MCF 10A (cell line): ENCODE results near the gene NUAK2. TPM values are rescaled to one million over a fixed set of nuclear protein-coding genes. Genes with fewer than 3 reads are reported as not detected.

ENCODE experiments used
- BruUV-seq: library from RNA; stranded (reverse); fragments of 400-500 nt; replicated peaks from 2 replicates; lab custom pipeline; 2021; lab: Mats Ljungman, UMichigan
- CTCF ChIA-PET: fragments of 300-600 bp; sonication (Branson Sonifier 250); formaldehyde crosslinking; extraction: SDS; loops from one replicate; lab custom pipeline; 2021; ENCODE audit warnings: antibody characterized with exemption, inconsistent platforms; lab: Yijun Ruan, JAX
- POLR2A ChIA-PET: fragments of 300-600, 350-650 bp; sonication (Branson Sonifier 250); formaldehyde crosslinking; extraction: SDS; loops from one replicate; lab custom pipeline; 2020; ENCODE audit warnings: antibody characterized with exemption, inconsistent platforms; lab: Yijun Ruan, JAX
- DNase-seq: peaks from one replicate; pipeline ENCODE4 v3.0.0-alpha.2; 2018; ENCODE audit not compliant: unreplicated experiment
- H3K27ac Mint-ChIP-seq: one replicate; pipeline ENCODE4 v1.8.0; 2022; ENCODE audit warnings: mild to moderate bottlenecking, low read depth, mixed read lengths; ENCODE audit not compliant: unreplicated experiment
- H3K27me3 Mint-ChIP-seq: one replicate; pipeline ENCODE4 v1.8.0; 2022; ENCODE audit warnings: mixed read lengths; ENCODE audit not compliant: insufficient read depth, unreplicated experiment
- H3K36me3 Mint-ChIP-seq: one replicate; pipeline ENCODE4 v1.8.0; 2022; ENCODE audit warnings: mild to moderate bottlenecking, moderate library complexity, mixed read lengths; ENCODE audit not compliant: insufficient read depth, unreplicated experiment
- H3K4me1 Mint-ChIP-seq: one replicate; pipeline ENCODE4 v1.8.0; 2022; ENCODE audit warnings: mixed read lengths; ENCODE audit not compliant: insufficient read depth, unreplicated experiment
- H3K4me3 Mint-ChIP-seq: one replicate; pipeline ENCODE4 v1.8.0; 2022; ENCODE audit warnings: mild to moderate bottlenecking, moderate library complexity, mixed read lengths; ENCODE audit not compliant: unreplicated experiment
- H3K9me3 Mint-ChIP-seq: one replicate; pipeline ENCODE4 v1.8.0; 2022; ENCODE audit warnings: mixed read lengths; ENCODE audit not compliant: unreplicated experiment
- CTCF ChIP-seq: fragments of 200-600 bp; IDR thresholded peaks from one replicate; pipeline ENCODE4 v1.8.0; 2022; ENCODE audit warnings: antibody characterized with exemption, mild to moderate bottlenecking; ENCODE audit not compliant: unreplicated experiment
- intact Hi-C: fragments of 100-400 bp; cut with micrococcal nuclease; formaldehyde crosslinking; loops from 2 replicates; pipeline ENCODE4 v1.14.1; 2022
- total RNA-seq: library from RNA; stranded (reverse); gene quantifications from 2 replicates; pipeline ENCODE4 v1.2.3, GENCODE V29; 2022

The NUAK2 gene
- total RNA-seq, 1 experiment from 2014 or later = 6.0 TPM

GRCh38 chr1:205329719-205330118, 8.2 kb upstream of the NUAK2 start:
- Mint-ChIP-seq H3K27ac (no peak overlapping the region), H3K4me3 (no peak overlapping the region), H3K36me3 (no peaks in the 10 kb centered on the region), H3K9me3 (no peaks in the 10 kb centered on the region), H3K27me3 (peaks cover 47% of the 10 kb centered on the region), H3K4me1 (peaks cover 12% of the 10 kb centered on the region)
- no TSS peak for BruUV-seq
- ChIA-PET CTCF (interaction anchor here (1.0 to 27.7 kb wide), 9 partner anchors 11 to 1570 kb away, joined by 3 to 1857 read pairs (median 16); partner anchors contain the start of gene KLHDC8A), POLR2A (interaction anchor here (0.8 to 7.9 kb wide), 3 partner anchors 9 to 54 kb away, joined by 3 to 173 read pairs (median 6); no protein-coding TSS in a partner anchor)
- intact Hi-C loops = no loop called here
- no peak for DNase-seq
- no peak for TF ChIP-seq CTCF

DNA sequence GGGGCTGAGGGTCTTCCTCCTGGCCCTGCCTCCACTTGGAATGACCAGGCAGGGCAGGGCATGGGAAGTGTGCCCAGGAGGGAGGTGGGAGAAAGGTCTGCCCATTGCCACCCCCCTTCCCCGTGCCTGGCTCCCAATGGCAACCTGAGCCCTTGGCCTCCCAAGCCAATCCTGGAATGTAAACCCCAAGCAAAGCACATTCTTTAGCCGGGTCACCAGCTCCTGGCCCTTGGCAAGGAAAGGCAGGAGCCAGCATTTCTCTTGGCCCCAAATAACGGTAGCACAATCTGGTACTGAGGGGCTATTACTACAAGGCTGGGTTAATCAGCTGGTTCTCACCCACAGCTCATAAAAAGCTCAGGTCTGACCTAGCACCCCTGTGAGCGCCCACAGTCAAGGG, 6.9 kb upstream of the NUAK2 start:
- Mint-ChIP-seq H3K36me3 (no peaks in the 10 kb centered on the region), H3K9me3 (no peaks in the 10 kb centered on the region), H3K4me3 (no peak overlapping the region), H3K4me1 (peaks cover 12% of the 10 kb centered on the region), H3K27me3 (peaks cover 42% of the 10 kb centered on the region), H3K27ac (no peak overlapping the region)
- POLR2A ChIA-PET = interaction anchor here (7.9 kb wide), 1 partner anchor 52 kb away, joined by 173 read pairs; no protein-coding TSS in a partner anchor
- no peak for DNase-seq
- intact Hi-C loops = no loop called here
- BruUV-seq = no TSS peak
- no peak for TF ChIP-seq CTCF
- CTCF ChIA-PET = interaction anchor here (0.6 to 27.7 kb wide), 10 partner anchors 10 to 1571 kb away, joined by 3 to 1857 read pairs (median 71); partner anchors contain the start of gene KLHDC8A

DNA sequence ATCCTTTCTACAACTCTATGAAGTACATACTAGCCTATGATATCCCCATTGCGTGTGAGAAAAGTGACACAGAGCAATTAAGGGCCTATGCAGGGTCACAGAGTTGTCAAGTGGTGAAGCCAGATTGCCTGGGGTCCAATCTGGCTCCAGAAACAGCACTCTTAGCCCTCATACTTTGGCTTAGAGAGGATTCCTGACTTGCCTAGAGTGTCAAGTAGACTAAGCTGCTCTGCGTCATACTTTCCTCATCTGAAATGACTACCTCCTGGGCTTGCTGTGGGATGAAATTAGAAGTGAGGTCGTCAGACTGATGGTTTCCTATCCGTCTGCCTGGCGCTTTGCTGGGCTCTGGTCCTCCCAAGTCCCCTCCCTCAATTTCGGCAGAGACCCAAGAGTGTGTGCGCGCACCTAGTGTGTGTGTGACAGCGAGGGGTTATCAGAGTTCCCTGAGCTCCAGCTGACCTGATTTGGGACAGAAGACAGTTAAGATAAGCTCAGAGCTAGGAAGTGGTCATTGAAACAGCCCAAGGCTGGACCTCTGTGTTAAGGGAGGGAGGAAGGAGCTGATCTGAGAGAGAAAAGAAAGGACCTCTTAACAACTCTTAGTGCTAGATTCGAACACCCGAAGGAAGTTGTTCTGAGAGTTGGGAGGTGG, 5.4 kb upstream of the NUAK2 start:
- no TSS peak for BruUV-seq
- CTCF ChIA-PET = interaction anchor here (0.9 to 27.7 kb wide), 8 partner anchors 10 to 160 kb away, joined by 3 to 1857 read pairs (median 125); partner anchors contain the start of gene KLHDC8A
- POLR2A ChIA-PET = interaction anchor here (0.7 to 7.9 kb wide), 3 partner anchors 12 to 306 kb away, joined by 3 to 173 read pairs (median 3); no protein-coding TSS in a partner anchor
- no peak for TF ChIP-seq CTCF
- H3K27ac Mint-ChIP-seq = no peak overlapping the region
- no peaks in the 10 kb centered on the region for H3K9me3 Mint-ChIP-seq
- intact Hi-C loops = no loop called here
- H3K4me1 Mint-ChIP-seq = peaks cover 12% of the 10 kb centered on the region
- H3K36me3 Mint-ChIP-seq = no peaks in the 10 kb centered on the region
- no peak overlapping the region for H3K4me3 Mint-ChIP-seq
- H3K27me3 Mint-ChIP-seq = peaks cover 36% of the 10 kb centered on the region
- no peak for DNase-seq

DNA sequence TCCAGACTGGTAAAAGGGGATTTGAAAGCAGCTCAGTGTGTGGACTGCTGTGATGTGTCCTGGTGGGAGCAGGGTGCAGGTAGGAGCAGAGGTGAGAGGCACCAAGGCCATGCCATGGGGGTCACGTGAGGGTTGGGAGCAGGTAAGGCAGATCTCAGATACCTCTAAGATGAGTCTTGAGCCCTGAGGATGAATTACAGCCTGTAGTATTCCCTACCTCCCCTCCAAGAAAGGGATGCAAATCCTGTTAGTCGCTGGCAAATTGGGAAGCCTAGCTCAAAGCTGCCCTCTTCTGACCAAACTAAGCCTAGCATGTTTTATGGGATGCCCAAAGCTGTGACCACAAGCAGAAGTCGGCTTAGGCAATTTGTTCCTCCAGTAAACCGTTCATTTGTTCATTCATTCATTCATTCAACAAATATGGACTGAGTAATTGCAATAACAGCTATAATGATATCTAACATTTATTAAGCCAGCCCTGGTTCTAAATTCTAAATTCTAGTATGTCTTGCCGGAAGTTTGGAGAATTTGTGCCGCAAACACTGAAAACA, 3.9 kb upstream of the NUAK2 start:
- Mint-ChIP-seq H3K4me1 (peaks cover 19% of the 10 kb centered on the region), H3K27me3 (peaks cover 28% of the 10 kb centered on the region), H3K27ac (no peak overlapping the region), H3K36me3 (no peaks in the 10 kb centered on the region), H3K9me3 (no peaks in the 10 kb centered on the region), H3K4me3 (no peak overlapping the region)
- peak; percentile 99 for TF ChIP-seq CTCF
- POLR2A ChIA-PET = interaction anchor here (0.5 to 9.8 kb wide), 15 partner anchors 11 to 175 kb away, joined by 3 to 335 read pairs (median 4); no protein-coding TSS in a partner anchor
- peak; percentile 95 for DNase-seq
- CTCF ChIA-PET = interaction anchor here (0.6 to 27.7 kb wide), 64 partner anchors 8 to 1025 kb away, joined by 3 to 1857 read pairs (median 4); partner anchors contain the start of genes KLHDC8A and TMCC2
- intact Hi-C loops = loop anchor here (1.0 to 2.0 kb wide), 2 partner anchors 52 to 97 kb away; no protein-coding TSS in a partner anchor
- BruUV-seq = no TSS peak
